ENCODE results near the gene PKN2.
"Not testable (repeated sequence)": the region's sequence is repeated elsewhere in the genome, so short reads cannot be mapped to it uniquely, and the experiment has no call there.

DNA sequence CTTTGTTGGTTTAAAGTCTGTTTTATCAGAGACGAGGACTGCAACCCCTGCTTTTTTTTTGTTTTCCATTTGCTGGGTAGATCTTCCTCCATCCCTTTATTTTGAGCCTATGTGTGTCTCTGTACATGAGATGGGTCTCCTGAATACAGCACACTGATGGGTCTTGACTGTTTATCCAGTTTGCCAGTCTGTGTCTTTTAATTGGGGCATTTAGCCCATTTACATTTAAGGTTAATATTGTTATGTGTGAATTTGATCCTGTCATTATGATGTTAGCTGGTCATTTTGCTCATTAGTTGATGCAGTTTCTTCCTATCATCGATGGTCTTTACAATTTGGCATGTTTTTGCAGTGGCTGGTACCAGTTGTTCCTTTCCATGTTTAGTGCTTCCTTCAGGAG is 32.5 kb downstream of the PKN2 start:
- not testable (repeated sequence) for TF ChIP-seq POLR2A (IDR thresholded peaks at IDR 0.05; ENCODE audit: extremely low read depth, insufficient read length); MYC (IDR thresholded peaks at IDR 0.05; ENCODE audit: low read depth, low read length)
- TF ChIP-seq, protein P1, sequence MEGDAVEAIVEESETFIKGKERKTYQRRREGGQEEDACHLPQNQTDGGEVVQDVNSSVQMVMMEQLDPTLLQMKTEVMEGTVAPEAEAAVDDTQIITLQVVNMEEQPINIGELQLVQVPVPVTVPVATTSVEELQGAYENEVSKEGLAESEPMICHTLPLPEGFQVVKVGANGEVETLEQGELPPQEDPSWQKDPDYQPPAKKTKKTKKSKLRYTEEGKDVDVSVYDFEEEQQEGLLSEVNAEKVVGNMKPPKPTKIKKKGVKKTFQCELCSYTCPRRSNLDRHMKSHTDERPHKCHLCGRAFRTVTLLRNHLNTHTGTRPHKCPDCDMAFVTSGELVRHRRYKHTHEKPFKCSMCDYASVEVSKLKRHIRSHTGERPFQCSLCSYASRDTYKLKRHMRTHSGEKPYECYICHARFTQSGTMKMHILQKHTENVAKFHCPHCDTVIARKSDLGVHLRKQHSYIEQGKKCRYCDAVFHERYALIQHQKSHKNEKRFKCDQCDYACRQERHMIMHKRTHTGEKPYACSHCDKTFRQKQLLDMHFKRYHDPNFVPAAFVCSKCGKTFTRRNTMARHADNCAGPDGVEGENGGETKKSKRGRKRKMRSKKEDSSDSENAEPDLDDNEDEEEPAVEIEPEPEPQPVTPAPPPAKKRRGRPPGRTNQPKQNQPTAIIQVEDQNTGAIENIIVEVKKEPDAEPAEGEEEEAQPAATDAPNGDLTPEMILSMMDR (IDR thresholded peaks at IDR 0.05; ENCODE audit: low read depth, low read length) = not testable (repeated sequence)
